NCI-H2029 treated with DMSO at 0.1 percent for 48 hours (cell line): ENCODE results near the gene TNS3.
A peak's percentile ranks its signal among the peaks of the same experiment; 100 is the strongest.
"Not testable (repeated sequence)": the region's sequence is repeated elsewhere in the genome, so short reads cannot be mapped to it uniquely, and the experiment has no call there.

Experiments
- DNase-seq: peaks from one replicate; lab custom pipeline; 2025; lab: John Stamatoyannopoulos, UW

The TNS3 gene

GRCh38 chr7:47581804-47582763, at the start of gene TNS3:
TNS3 (minus strand) TSS chr7:47582111; CDS start chr7:47439636, 142,475 bp downstream.
- DNase-seq: no peak

DNA sequence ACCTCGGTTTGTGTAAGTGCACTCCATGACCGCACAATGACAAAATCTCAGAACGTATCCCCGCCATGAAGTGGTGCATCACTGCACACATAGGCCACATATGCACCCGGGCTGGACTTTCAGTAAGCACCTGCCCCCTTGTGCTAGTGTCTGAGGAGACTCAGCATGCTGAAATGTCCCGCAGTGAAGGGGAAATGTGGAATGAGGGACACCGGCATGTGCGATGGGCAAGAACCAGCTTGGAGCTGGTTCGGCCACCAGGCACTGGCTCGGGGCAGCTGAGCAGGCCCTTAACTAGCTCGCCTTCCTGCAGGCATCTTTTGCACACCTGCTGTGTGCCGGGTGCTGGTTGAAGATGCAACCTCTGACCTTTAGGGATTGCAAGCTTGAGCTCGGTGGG, 49.8 kb upstream of the TNS3 start:
- no peak for DNase-seq

DNA sequence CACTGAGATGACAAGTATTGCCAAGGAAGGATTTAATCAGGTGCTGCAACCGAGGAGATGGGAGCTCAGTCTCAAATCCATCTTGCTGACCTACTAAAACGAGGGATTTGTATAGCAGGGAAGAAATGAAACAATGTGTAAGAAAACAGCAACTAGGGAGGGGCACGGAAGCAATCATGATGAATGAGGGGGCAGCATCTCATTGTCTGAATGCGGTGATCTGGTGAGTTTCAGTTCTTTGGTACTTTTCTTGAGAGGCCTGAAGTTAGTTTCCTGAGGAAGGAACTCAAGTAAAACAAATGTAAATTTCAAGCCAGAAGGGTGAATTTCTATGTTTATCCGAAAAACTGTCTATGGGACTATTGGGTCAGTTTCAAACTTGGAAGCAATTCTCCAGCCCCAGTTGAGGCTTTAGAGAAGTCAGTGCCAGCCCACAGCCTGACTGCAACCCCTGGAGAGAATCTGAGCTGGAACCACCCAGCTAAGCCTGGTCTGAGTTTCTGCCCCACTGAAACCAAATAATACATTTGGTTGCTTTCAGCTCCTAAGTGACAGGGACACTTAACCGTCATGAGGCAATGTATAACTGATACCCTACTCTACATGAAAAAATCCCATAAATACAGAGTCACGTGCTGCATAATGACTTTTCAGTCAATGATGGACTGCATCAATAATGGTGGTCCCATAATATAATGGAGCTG, 45.8 kb upstream of the TNS3 start:
- no peak for DNase-seq

- DNase-seq: no peak
Observed at GRCh38 chr7:47625861-47626715, 44.2 kb upstream of the TNS3 start.

DNA sequence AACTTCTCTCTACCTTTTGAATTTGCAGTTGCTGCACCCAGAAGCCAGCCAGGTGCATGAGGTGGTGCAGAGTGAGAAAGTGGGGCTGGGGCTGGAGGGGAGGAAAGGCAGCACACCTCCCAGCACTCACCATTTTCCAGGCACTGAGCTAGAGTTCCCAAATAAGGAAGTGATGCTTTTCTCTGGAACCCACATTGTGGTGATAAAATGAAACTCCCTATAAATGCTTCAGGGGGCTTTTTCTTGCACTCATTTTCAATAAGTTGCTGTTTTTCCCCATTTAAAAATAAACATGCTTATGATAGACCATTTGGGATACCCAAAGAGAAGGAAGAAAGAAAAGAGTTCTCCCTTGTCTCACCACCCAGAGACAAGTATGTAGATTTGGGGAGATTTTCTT, 42.8 kb upstream of the TNS3 start:
- DNase-seq: no peak

DNA sequence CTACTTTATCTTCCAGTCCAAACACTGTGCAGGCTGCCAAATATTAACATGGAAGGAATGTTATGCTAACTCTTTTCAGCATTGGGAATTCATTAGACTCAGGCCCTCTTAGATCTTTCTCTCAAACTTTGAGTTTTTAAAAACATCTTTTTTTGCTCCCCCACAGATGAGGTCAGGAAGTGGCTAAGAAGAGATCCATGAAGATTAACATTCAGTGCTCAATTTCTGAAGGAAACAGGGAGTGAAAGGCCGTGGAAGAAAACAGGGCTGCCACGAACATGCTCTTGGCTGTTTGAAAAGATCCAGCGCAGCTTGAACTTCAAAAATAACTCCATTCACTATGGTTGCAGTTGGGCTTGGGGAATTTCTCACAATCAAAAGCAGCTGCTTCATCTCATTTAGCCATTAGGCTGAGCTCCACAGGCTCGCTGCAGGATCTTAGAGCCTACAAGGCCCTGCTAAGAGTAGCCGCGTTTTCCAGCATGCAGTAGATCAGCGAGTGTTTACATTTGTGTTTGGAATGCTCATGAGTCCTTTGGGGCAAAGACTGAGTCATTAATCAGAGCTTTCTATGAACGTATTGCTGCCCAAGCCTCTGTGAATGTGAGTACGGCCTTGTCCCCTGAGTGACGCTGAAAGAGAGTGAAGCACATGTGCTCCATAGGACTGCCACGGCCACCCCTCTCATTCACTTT, 41.2 kb upstream of the TNS3 start:
- DNase-seq: no peak

DNA sequence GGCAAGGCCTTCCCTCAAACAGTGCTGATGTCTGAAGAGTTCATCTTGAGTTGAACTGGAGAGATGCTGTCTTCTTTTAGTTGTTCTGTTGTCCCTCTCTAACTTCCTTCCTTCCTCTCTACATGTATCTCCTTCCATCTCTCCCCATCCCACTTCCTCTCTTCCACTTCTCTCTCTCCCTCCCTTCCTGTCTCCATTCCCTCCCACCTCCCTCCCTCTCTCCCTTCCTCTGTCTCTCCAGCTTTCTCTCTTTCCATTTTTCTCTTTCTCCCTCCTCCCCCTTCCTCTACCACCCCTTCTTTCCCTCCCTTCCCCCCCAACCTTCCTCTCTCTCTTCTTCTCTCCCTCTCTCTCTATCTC, 40.7 kb upstream of the TNS3 start:
- no peak for DNase-seq

DNA sequence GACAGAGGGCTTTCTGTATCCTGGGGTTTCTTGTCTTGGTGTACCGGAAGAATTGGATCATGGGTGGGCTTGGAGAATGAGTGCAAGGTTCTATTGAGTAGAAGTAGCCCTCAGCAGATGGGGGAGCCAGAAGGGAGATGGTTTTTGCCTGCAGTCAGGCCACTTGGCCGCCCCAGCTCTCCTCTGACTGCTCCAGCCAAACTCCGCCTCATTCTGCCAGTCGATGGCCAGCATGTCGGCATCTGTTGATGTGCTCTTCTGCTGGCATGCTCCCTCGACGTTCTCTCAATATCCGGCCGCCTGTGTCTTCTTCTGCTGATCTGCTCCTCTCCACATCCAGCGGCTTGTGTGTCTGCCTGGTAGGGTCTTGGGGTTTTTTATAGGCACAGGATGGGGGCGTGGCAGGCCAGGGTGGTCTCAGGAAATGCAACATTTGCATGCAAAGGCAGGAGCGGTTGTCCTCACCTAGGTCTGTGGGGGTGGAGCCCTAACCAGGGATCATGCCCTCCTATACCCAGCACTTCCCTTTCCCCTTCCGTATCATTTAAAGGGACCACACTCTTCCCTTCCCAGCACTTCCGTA, 40.2 kb upstream of the TNS3 start:
- no peak for DNase-seq

GRCh38 chr7:47621347-47621746, 39.4 kb upstream of the TNS3 start:
- DNase-seq: no peak

- no peak for DNase-seq
Observed at GRCh38 chr7:47619806-47620205, 37.9 kb upstream of the TNS3 start.

DNA sequence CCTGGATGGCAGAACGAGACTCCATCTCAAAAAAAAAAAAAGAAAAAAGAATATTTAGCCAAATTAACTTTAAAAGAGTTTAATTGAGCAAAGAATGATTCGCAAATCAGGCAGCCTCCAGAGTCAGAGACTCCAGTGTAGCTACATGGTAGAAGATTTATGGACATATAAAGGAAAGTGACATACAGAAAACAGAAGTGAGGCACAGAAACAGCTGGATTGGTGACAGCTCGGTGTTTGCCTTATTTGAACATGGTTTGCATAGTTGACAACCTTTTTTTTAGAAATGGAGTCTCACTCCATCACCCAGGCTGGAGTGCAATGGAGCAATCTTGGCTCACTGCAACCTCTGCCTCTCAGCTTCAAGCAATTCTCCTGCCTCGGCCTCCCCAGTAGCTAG, 35.2 kb upstream of the TNS3 start:
- DNase-seq: no peak

DNA sequence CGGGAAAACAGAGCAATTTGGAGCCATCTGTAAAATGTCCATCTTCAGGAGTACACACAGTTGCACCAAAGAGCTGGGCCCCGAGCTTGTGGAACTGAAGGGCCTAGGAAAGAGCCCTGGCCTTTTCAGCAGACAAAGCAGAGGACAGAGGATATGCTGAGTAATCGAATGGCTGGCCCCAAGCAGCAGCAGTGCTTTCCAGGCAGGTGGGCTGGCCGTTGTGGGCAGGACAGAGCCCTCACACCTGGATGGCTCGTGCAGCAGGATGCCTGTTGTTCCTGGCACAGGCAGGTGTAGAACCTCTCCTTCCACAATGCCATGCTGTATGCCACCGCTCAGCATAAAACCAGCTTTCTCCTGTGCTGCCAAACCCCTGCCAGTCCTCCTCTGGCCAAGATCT, 32.5 kb upstream of the TNS3 start:
- no peak for DNase-seq

- peak; percentile 13 for DNase-seq
Observed at GRCh38 chr7:47611045-47611511, 29.2 kb upstream of the TNS3 start.

- no peak for DNase-seq
Observed at GRCh38 chr7:47610506-47611044, 28.7 kb upstream of the TNS3 start.

GRCh38 chr7:47609803-47610452, 28.0 kb upstream of the TNS3 start:
- no peak for DNase-seq

DNA sequence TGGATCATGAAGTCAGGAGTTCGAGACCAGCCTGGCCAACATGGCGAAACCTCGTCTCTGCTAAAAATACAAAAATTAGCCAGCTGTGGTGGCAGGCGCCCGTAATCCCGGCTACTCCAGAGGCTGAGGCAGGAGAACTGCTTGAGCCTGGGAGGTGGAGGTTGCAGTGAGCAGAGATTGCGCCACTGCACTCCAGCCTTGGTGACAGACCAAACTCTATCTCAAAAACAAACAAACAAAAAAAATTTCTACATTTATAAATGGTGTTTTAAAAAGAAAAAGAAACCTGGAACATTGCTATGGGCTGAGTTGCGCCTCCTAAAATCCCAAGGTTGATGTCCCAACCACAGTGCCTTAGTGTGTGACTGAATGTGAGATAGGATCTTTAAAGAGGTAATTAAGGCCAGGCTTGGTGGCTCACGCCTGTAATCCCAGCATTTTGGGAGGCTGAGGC, 24.7 kb upstream of the TNS3 start:
- not testable (repeated sequence) for DNase-seq

GRCh38 chr7:47605816-47606575, 24.1 kb upstream of the TNS3 start:
- DNase-seq: no peak

DNA sequence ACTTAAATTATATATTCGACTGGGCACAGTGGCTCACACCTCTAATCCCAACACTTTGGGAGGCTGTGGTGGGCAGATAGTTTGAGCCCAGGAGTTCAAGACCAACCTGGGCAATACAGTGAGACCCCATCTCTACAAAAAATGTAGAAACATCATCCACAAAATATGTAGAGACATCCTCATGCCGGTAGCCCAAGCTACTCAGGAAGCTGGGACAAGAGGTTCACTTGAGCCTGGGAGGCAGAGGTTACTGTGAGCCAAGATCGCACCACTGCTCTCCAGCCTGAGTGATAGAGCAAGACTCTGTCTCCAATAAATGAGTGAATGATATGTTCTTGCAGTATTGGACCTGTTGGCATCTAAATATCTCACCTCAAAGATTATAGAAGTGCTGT, 22.6 kb upstream of the TNS3 start:
- DNase-seq: no peak

GRCh38 chr7:47603514-47604255, 21.8 kb upstream of the TNS3 start:
- not testable (repeated sequence) for DNase-seq
